ENCODE data around the gene MOCS3.

DNA sequence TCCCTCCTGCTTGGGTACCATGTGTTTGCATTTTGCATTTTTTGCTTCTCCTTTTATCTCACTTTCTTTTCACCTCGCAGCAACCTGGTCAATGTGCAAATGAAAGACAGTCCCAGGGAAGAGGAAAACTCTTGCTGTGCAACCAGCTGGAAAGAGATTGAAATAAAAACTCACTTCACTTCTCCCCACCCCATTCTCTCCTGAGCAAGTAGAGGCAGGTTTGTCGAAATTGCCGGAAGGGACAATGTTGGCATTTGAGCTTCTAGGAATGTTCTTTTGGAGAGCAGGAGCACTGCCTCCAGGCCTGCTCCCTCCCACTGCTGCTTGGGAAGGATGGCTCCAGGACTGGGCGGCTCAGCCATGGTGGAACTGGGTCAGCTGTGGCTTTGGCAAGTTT is 33.7 kb downstream of the MOCS3 start:
- TF ChIP-seq, protein P1, sequence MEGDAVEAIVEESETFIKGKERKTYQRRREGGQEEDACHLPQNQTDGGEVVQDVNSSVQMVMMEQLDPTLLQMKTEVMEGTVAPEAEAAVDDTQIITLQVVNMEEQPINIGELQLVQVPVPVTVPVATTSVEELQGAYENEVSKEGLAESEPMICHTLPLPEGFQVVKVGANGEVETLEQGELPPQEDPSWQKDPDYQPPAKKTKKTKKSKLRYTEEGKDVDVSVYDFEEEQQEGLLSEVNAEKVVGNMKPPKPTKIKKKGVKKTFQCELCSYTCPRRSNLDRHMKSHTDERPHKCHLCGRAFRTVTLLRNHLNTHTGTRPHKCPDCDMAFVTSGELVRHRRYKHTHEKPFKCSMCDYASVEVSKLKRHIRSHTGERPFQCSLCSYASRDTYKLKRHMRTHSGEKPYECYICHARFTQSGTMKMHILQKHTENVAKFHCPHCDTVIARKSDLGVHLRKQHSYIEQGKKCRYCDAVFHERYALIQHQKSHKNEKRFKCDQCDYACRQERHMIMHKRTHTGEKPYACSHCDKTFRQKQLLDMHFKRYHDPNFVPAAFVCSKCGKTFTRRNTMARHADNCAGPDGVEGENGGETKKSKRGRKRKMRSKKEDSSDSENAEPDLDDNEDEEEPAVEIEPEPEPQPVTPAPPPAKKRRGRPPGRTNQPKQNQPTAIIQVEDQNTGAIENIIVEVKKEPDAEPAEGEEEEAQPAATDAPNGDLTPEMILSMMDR (IDR thresholded peaks at IDR 0.05; ENCODE audit: low read depth, low read length), result no peak
- TF ChIP-seq POLR2A (IDR thresholded peaks at IDR 0.05; ENCODE audit: extremely low read depth, insufficient read length) (no peak), MYC (IDR thresholded peaks at IDR 0.05; ENCODE audit: low read depth, low read length) (no peak)

Measured in NB4 (cell line).